SK-N-SH treated with all-trans-retinoic acid at 6 μM for 48 hours (cell line): ENCODE measurements around the gene ELP1.

Experiments
- CREB5 ChIP-seq: fragments of 250-450 bp; sonication (Bioruptor Pico); IDR thresholded peaks from 2 replicates; pipeline ENCODE4 v1.5.1; 2020; ENCODE audit warnings: low read depth, mild to moderate bottlenecking, moderate library complexity
- CSDC2 ChIP-seq: fragments of 250-450 bp; sonication (Bioruptor Pico); IDR thresholded peaks from 2 replicates; pipeline ENCODE4 v1.5.0; 2020; ENCODE audit warnings: mild to moderate bottlenecking, moderate library complexity
- PPARA ChIP-seq: fragments of 250-450 bp; sonication (Bioruptor Pico); IDR thresholded peaks from 2 replicates; pipeline ENCODE4 v1.5.0; 2020; ENCODE audit warnings: mild to moderate bottlenecking, borderline replicate concordance
- ZNF70 ChIP-seq: fragments of 450-650 bp; formaldehyde crosslinking; IDR thresholded peaks from 2 replicates; pipeline ENCODE4 v1.5.0; 2020; ENCODE audit warnings: mild to moderate bottlenecking, moderate library complexity

DNA sequence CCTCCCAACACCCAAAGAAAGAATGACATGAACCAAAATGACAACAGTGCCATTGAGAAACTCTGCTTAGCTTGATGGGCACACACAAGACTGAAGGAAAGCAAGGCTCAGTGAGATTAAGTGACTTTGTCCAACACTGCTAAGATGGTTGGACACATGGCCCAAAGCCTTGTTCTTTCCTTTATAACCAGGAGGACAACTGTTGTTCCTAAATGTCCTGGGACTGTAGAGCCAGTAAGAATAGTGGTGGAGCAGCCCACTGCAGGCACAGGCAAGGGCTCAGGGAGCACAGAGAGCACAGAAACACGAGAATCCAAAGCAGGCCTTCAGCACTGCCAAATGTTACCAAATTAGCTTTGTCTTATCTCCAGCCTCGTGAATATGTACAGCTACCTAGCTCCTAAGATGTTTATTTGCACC is 67.9 kb downstream of the ELP1 start:
- no peak for TF ChIP-seq ZNF70 (CRISPR knock-in tag)
- TF ChIP-seq PPARA (CRISPR knock-in tag), result no peak
- no peak for TF ChIP-seq CREB5 (CRISPR knock-in tag)
- no peak for TF ChIP-seq CSDC2 (CRISPR knock-in tag)
